PC-9 (cell line): Measurements from ENCODE around the gene CD83.

Source experiments
- EZH2 ChIP-seq: fragments of 200-600 bp; sonication (generic); IDR thresholded peaks from 2 replicates; pipeline ENCODE4 v1.8.0; 2017; ENCODE audit warnings: antibody characterized with exemption, low read depth
- TF ChIP-seq, protein P1 (sequence below): fragments of 200-600 bp; sonication (generic); conservative IDR thresholded peaks from 2 replicates; pipeline ENCODE4 v1.6.1; 2017; ENCODE audit warnings: mixed run types, antibody characterized with exemption, mild to moderate bottlenecking, moderate library complexity

DNA sequence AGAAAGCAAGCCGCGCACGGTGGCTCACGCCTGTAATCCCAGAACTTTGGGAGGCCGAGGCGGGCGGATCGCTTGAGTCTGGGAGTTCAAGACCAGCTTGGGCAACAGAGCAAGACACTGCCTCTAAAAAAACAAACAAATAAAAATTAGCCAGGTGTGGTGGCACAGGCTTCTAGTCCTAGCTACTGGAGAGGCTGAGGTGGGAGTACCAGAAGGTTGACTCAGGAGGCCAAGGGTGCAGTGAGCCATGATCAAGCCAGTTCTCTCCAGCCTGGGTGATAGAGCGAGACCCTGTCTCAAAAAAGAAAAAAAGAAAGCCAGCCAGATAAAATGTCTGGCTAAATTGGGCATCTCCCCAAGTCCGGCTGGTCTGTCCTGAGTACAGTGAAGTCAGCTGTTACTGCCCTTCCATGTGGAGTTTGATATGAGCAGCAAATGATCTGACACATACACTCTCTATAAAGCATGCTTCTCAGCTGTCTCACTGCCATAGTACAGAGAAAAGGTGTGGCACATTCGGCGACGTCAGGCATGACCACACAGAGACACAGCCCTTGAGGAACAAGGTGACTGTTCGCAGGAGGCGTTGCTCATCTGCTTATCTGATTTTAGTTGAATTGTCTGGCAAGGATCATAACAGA lies 13.0 kb downstream of the CD83 start:
- TF ChIP-seq, protein P1, sequence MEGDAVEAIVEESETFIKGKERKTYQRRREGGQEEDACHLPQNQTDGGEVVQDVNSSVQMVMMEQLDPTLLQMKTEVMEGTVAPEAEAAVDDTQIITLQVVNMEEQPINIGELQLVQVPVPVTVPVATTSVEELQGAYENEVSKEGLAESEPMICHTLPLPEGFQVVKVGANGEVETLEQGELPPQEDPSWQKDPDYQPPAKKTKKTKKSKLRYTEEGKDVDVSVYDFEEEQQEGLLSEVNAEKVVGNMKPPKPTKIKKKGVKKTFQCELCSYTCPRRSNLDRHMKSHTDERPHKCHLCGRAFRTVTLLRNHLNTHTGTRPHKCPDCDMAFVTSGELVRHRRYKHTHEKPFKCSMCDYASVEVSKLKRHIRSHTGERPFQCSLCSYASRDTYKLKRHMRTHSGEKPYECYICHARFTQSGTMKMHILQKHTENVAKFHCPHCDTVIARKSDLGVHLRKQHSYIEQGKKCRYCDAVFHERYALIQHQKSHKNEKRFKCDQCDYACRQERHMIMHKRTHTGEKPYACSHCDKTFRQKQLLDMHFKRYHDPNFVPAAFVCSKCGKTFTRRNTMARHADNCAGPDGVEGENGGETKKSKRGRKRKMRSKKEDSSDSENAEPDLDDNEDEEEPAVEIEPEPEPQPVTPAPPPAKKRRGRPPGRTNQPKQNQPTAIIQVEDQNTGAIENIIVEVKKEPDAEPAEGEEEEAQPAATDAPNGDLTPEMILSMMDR = no peak
- TF ChIP-seq EZH2 = no peak
